ENCODE data around the gene SCN5A. TPM values are rescaled to one million over a fixed set of nuclear protein-coding genes. Genes with fewer than 3 reads are reported as not detected.

Gene SCN5A
- total and polyA plus RNA-seq, 2 of the 4 experiments (the other 2 are of a cell fraction) = 1.9 to 2.0 TPM

- Histone ChIP-seq H3K79me1 (ENCODE audit: low read depth in 1 of 2, low read length in 2 of 2) (no peaks in the 10 kb centered on the region; a peak in 1 of 4 replicates), H2BK5ac (ENCODE audit: low read depth, low read length, poor library complexity, severe bottlenecking) (no peak overlapping the region), H3K9ac (ENCODE audit: low read depth, low read length) (no peak overlapping the region), H3K14ac (replicated peaks; ENCODE audit: low read depth, low read length) (no peak overlapping the region), H2BK20ac (ENCODE audit: low read depth, low read length) (no peak overlapping the region), H2AK9ac (replicated peaks; ENCODE audit: low read depth, low read length, poor library complexity) (no peak overlapping the region), H2BK120ac (ENCODE audit: low read depth, low read length) (no peak overlapping the region), H4K20me1 (ENCODE audit: insufficient read depth, low read length) (no peaks in the 10 kb centered on the region), H3K4ac (ENCODE audit: low read depth, low read length) (no peak overlapping the region), H3K9me3 (ENCODE audit: control insufficient read depth, insufficient read depth, low read length) (no peaks in the 10 kb centered on the region), H3K18ac (ENCODE audit: low read depth, low read length) (no peak overlapping the region), H3K56ac (ENCODE audit: extremely low read depth, insufficient read depth, low read length) (no peak overlapping the region), H3K27ac (ENCODE audit: insufficient read depth, low read length) (no peak overlapping the region), H2AFZ (replicated peaks; ENCODE audit: low read length, poor library complexity) (no peak overlapping the region), H3K4me3 (ENCODE audit: insufficient read depth, low read depth, low read length) (no peak overlapping the region), H3K36me3 (ENCODE audit: control insufficient read depth, insufficient read depth, low read length) (peaks cover 2% of the 10 kb centered on the region), H3K23ac (ENCODE audit: low read depth, low read length) (no peak overlapping the region), H3K4me2 (ENCODE audit: low read depth, low read length) (no peak overlapping the region), H4K91ac (ENCODE audit: insufficient read depth, low read depth, low read length) (no peak overlapping the region), H3K4me1 (ENCODE audit: control insufficient read depth, insufficient read depth, low read length) (0 out of 2 replicates have a peak, but pooled peaks cover 2% of the 10 kb centered on the region), H2AK5ac (ENCODE audit: low read depth, low read length) (no peak overlapping the region), H4K5ac (ENCODE audit: low read depth, low read length) (no peak overlapping the region), H3K27me3 (ENCODE audit: control insufficient read depth, insufficient read depth, low read length) (no peaks in the 10 kb centered on the region), H4K8ac (ENCODE audit: low read depth in 2 of 2, low read length in 2 of 2) (no peak overlapping the region), H3K9me1 (ENCODE audit: insufficient read depth, low read length) (peaks cover 7% of the 10 kb centered on the region; the same call in 1 of the 2 replicates), H2BK15ac (ENCODE audit: low read depth, low read length) (no peak overlapping the region)
- DNase-seq = no peak
- intact Hi-C loops (cut with micrococcal nuclease) (no loop called here), dilution Hi-C loops (cut with HindIII; ENCODE audit: low sequenced_read_pairs, unreplicated experiment) (no loop called here), in situ Hi-C loops (cut with MboI; ENCODE audit: low sequenced_read_pairs) (no loop called here)
- BruUV-seq (replicated peaks) = no TSS peak
- ChIA-PET CTCF (no interaction called here), POLR2A (ENCODE audit: unreplicated experiment) (no interaction called here)
- TF ChIP-seq CEBPB (IDR thresholded peaks at IDR 0.05; ENCODE audit: low read depth, low read length) (no peak), RAD21 (IDR thresholded peaks at IDR 0.05; ENCODE audit: low read length) (no peak), ELK1 (IDR thresholded peaks at IDR 0.05; ENCODE audit: borderline replicate concordance, low read depth, low read length) (no peak), POLR2A (IDR thresholded peaks at IDR 0.05; ENCODE audit: low read depth, low read length) (no peak), RCOR1 (IDR thresholded peaks at IDR 0.05; ENCODE audit: insufficient replicate concordance, low read length) (no peak)
- ATAC-seq (ENCODE audit: low read depth) = no peak
- no CpG with 5 or more reads among the region's 2 CpGs for WGBS, 2 experiments (ENCODE audit: extremely low coverage in 2 of 2, insufficient read length in 1 of 2)
These were observed 115.3 kb downstream of the SCN5A start for GRCh38 chr3:38534180-38534579.

Data from IMR-90 (cell line).